MG63 (cell line): Measurements from ENCODE around the gene HOXA2. TPM values are rescaled to one million over a fixed set of nuclear protein-coding genes. Genes with fewer than 3 reads are reported as not detected.
A peak's percentile ranks its signal among the peaks of the same experiment; 100 is the strongest.

Source experiments
- DNase-seq: peaks from one replicate; pipeline ENCODE4 v3.0.0-alpha.2; 2020
- H3K27me3 ChIP-seq: fragments of 250-450 bp; sonication (Bioruptor Pico); 2 replicates; pipeline ENCODE4 v1.5.1; 2020; ENCODE audit warnings: mild to moderate bottlenecking, moderate library complexity
- H3K36me3 ChIP-seq: fragments of 250-450 bp; sonication (Bioruptor Pico); 2 replicates; pipeline ENCODE4 v1.5.1; 2020; ENCODE audit warnings: mild to moderate bottlenecking, moderate library complexity
- H3K4me3 ChIP-seq: fragments of 250-450 bp; sonication (Bioruptor Pico); 2 replicates; pipeline ENCODE4 v1.5.1; 2020; ENCODE audit warnings: mild to moderate bottlenecking, moderate library complexity
- H3K9me3 ChIP-seq: fragments of 250-450 bp; sonication (Bioruptor Pico); 2 replicates; pipeline ENCODE4 v1.5.1; 2020; ENCODE audit warnings: mild to moderate bottlenecking, moderate library complexity
- total RNA-seq: library from RNA; depleted of rRNA; stranded (reverse); fragments of >200 nt; shearing (Covaris generic); gene quantifications from 2 replicates; pipeline ENCODE4 v1.2.3, GENCODE V29; 2014; ENCODE audit warnings: low replicate concordance

The HOXA2 gene
- total RNA-seq, 1 experiment from 2014 or later = not detected

DNA sequence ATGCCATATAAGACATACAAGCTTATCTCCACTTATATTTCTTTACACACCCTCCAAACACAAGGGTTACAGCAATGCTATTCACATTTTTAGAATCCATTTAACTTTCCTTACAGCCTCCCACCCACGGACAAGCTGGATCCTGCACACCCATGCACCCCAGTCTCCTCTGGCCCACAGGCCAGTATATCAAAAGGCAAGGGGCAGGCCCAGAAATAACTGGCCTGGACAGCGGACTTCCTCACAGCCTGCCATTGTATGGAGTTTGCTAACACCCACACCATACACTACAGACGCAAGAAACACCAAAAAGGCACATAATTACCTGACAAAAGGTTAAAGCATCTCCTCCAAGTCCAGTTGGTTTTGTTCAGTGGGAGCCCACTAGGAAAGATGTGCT is 16.1 kb upstream of the HOXA2 start:
- no peaks in the 10 kb centered on the region for H3K36me3 ChIP-seq
- no peak overlapping the region for H3K4me3 ChIP-seq
- no peaks in the 10 kb centered on the region for H3K27me3 ChIP-seq
- H3K9me3 ChIP-seq = no peaks in the 10 kb centered on the region
- no peak for DNase-seq

DNA sequence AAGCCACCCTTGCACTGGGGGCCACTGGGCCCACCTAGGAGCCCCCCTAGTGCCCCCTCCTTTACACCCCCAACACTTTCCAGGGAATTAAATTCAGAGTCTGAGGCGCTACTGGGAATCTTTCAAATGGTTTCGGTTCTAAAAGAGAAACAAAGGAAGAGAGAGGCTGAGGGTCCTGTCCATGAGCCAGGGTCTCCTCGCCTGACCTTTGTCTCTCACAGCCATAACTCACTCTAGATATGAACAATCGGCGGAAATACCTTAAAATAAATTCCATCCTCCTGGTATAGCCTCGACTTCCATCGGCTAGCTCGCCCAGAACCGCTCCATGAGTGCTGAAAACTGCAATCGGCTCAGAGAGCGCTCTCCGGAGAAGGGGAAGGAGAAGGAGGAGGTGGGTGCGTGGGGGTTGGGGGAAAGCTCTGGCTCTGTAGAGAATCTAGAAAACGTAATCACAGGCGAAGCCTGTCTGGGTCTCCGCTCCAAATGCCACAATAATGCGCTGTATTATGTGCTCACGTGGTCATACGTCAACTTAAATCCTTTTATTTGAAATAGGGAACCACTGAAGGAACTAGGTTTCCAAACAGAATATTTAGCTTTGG is 15.5 kb upstream of the HOXA2 start:
- H3K4me3 ChIP-seq = no peak overlapping the region
- no peaks in the 10 kb centered on the region for H3K9me3 ChIP-seq
- H3K36me3 ChIP-seq = no peaks in the 10 kb centered on the region
- no peak for DNase-seq
- no peaks in the 10 kb centered on the region for H3K27me3 ChIP-seq

DNA sequence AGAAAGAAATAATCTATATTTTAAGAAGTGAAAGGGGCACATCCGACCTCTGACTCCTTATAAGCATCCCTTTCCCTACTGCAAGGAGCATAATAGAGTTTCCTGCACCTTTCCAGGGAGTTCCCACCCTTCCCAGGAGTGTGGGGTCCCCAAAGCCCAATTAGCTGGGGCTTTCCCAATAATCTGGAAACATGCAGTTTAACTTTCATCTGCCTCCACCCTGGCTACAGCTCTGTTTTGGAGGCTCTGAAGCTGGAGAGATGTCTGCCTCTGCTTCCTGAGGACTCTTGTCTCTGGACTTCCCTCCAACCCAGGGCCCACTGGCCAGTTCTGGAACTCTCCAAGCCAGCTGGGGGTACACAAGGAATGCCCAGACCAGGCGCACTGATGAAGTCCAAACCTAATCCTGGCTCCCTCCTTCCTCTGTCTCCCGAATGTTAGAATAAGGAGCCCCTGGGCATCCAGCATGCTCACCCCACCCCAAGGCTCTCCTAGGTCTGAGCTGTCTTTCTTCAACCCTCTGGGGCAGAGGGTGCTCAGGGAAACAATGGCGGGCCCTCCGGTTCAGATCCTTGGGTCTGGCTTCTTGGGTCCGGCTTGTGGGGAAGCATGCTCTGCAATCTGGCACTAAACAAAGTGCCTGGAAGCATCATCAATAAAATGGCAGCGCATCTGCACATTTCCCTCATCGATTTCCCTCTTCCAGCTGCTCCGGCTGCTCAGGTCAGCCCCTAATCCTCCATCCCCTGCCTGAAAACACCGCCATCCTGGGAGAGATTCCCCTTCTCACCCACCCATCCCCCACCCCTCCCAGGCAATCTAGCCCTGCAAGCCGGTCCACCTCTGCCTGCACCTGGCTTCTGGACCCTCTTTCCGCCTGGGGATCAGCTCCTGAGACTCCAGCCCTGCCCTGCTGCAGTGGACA is 14.7 kb upstream of the HOXA2 start:
- H3K36me3 ChIP-seq = no peaks in the 10 kb centered on the region
- H3K4me3 ChIP-seq = no peak overlapping the region
- no peaks in the 10 kb centered on the region for H3K27me3 ChIP-seq
- H3K9me3 ChIP-seq = no peaks in the 10 kb centered on the region
- DNase-seq = no peak

DNA sequence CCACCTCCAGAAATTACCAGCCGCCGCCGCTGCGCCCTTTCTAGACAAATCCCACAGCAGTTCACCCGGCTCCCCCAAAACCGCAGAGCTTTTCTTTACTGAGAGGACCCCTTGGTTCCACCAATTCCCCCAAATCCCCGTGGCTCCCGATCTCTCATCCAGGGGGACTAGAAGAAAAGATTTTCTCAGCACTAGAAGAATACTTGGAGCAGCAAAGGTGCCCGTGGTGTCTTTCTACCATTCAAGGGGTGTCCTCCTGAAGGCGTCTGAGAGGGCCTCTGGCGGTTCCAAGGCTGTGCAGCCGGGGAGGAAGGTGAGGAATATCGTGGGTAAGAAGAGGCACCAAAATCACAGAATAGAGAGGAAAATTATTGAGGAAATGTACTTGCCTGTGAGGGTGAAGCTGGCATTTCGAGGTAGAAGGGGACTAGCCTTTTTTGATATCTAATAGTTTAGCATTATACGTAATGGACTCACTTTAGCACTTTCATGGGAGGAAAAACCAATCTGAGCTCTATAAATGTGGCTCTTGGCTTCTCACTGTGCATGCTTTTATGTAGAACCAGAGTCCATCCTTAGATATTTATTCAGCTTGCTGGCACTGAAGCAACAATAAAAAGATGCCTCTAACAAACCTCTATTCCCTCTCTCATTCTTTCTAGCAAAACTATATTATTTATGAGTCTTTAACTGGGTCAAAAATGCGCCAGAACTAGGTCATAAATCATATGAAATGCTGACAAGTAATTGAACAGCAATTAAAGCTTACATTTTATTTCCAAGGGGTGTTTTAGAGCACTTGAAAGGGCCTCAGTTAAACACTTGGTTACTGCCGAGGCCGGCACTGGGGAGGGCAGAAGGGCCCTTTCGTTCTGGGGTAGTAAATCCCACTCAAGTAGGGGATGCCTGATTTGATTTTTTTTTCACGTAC is 13.8 kb upstream of the HOXA2 start:
- no peaks in the 10 kb centered on the region for H3K27me3 ChIP-seq
- DNase-seq = no peak
- H3K36me3 ChIP-seq = no peaks in the 10 kb centered on the region
- no peaks in the 10 kb centered on the region for H3K9me3 ChIP-seq
- no peak overlapping the region for H3K4me3 ChIP-seq

DNA sequence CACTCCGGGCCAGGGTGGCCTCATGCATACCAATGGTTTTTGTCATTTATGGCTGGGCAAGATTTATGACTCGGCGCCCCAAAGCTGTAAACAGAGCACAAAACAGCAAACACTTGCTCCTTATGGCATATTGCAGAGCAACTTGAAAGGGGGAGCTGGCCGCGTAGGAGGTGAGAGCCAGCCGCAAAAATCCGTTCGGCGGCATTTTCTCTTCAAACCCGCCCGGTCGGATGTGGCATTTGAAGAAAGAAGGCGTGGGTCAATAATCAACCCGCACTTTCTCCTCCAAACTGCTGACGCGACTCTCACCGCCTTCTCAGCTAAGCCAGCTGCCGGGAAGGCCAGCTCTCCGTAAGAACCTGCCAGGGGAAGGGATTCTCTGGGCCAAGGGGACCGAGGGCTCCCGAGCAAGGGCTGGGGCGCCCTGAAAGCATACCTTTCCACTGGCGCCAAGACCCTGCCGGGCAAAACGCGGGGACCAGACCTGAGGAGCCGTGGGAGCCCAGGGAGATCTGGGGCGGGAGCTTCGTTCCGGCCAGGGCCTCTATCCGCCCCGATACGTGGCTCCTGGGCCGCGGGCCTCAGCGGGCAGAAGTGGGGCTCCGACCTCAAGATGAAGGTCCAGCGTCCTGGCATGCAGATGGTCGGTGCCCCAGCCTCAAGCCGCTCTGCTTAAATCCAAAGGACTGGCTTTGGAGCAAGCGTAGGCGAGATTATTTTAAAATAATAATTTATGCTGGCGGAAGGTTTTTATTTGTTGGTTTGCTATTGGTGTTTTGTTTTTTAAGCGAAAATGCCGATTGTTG is 12.9 kb upstream of the HOXA2 start:
- H3K4me3 ChIP-seq = no peak overlapping the region
- no peaks in the 10 kb centered on the region for H3K36me3 ChIP-seq
- DNase-seq = no peak
- no peaks in the 10 kb centered on the region for H3K27me3 ChIP-seq
- H3K9me3 ChIP-seq = no peaks in the 10 kb centered on the region

DNA sequence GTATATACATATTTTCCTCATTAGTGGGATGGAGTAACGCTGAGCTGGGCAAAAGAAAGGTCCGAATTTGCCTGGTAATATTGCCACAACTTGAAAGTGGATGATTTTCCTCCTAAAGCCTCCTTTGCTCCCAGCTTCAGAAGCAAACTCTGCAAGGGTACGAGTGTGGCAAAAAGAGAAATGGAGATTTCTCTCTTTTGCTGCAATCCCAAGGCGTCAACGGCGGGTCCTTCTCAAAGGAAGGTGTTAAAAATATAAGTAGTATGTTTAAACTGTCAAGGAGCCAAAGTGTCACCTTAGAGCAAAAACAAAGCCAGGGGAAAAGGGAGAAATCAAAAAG is 12.4 kb upstream of the HOXA2 start:
- H3K9me3 ChIP-seq = no peaks in the 10 kb centered on the region
- H3K27me3 ChIP-seq = no peaks in the 10 kb centered on the region
- no peak for DNase-seq
- no peaks in the 10 kb centered on the region for H3K36me3 ChIP-seq
- no peak overlapping the region for H3K4me3 ChIP-seq

DNA sequence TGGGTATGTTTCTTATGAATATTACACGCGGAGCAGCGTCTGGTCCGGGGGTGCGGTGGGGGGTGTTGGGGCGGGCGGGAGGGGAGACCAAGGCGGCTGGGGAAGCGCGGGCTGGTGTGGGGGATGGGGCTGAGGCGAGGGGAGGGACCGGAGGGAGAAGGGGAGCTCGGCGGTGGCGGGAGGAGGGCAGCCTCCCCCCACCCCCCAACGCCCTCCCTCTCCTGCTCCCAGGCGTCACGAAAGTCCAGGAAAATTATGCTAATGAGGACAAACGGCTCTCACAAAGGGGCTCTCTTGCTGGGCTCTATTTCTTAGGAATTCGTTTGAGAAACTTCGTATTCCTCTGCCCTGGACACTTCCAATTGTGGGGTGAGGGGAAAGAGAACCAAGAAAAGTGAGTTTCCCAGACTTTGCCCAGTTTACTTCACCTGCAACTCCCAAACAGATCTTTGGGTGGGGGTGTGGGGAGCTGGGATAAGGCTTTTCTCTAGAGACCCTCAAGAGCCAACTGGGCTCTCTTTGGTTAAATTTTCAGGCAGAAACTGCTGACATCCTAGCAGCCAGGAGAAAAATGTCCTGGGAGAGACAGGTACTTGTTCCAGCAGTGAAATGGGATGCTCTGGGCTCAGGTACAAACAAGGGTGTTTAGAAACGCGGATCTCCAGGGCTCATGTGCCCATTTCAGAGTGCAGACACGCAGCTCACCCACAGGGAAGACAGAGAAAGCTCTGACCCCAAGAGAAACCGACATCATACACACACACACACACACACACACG is 11.7 kb upstream of the HOXA2 start:
- H3K27me3 ChIP-seq = no peaks in the 10 kb centered on the region
- no peaks in the 10 kb centered on the region for H3K36me3 ChIP-seq
- H3K9me3 ChIP-seq = no peaks in the 10 kb centered on the region
- DNase-seq = no peak
- H3K4me3 ChIP-seq = no peak overlapping the region

DNA sequence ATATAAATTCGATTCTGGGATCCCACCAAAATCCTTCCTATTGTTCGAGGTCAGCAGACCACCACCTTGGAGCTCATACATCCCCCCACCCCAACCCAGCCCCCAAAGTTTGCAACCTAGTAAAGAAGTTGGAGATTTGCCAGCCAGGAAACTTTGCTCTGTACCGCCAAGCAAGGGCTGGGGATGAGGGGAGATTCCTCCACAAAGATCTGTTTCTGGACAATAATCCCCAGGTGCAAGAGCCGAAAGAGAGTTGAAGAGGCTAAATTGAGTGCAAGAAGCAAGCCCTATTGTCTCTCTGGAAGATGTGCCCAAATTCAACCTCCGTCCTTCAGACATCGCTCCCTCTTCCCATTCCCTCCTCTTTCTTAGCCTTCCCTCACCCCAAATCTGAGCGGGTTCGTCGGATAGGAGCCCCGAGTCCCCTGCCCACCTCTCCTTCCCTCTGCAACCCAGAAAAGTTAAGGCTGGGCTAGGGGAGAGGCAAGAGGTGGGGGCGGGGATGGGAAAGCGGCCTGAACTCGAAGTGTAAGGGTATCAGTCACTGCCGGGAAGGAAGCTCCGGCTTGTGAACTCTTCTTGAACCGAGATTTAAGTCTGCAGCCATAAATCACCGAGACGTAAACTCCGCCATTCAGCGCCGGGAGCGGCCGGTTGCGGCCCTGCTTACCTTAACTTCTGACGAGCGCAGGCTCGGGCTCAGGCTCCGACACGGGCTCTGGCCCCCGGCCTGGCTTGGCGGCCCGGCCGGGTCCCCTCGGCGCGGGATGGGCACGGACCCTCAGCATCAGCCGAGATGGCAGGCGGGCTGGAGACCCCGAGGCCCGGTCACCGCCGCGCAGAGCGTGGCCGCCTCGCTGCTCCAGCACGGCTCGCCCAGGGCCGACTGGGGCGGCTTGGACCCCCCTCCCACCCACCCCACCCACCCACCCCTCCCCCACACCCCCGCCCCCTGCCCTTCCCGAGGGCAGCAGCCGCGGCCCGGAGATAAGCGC is 10.8 kb upstream of the HOXA2 start:
- no peak for DNase-seq
- no peaks in the 10 kb centered on the region for H3K9me3 ChIP-seq
- no peaks in the 10 kb centered on the region for H3K36me3 ChIP-seq
- H3K27me3 ChIP-seq = no peaks in the 10 kb centered on the region
- H3K4me3 ChIP-seq = no peak overlapping the region

DNA sequence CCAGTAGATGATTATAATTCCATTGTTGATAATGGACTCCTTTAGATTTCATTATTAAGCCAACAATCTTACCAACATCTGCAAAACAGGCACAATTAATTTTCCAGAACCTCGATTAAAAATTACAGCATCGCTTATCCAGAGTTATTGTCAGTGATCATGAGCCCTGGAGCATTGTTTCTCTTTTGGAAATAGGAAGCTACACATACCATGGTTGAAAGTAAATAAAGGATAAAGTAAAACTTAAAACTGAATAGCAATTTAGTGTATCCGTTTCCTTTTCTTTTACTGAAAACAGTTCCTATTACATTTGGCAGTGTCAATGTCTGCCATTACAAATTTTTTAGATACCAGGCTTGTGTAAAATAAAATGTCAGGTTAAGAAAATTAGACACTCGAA is 9.9 kb upstream of the HOXA2 start:
- H3K9me3 ChIP-seq = no peaks in the 10 kb centered on the region
- H3K36me3 ChIP-seq = no peaks in the 10 kb centered on the region
- no peak overlapping the region for H3K4me3 ChIP-seq
- H3K27me3 ChIP-seq = no peaks in the 10 kb centered on the region
- no peak for DNase-seq

DNA sequence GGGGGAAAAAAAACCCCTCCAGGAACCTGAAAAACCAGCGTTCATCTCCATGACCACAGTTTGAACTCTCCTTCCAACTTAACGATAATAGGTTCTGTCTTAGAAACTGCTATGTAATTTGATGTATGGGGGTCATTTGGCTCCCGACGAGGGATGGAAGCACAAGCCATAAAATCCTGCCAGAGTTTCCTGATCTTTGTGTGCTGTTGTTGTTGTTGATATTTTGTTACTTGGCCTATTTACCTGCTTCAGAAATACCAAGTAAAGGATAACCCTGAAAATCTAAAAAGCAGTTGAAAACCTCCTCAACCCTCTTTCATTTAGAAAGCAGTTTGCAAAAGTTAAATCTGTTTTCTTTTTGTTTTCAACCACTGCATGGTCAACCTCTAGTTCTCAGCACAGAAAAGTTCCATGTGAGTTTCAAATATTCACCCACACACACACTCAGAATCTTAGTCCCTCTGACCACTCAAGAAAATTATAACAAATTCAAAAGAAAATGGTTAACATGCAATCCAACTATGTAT is 9.3 kb upstream of the HOXA2 start:
- no peaks in the 10 kb centered on the region for H3K36me3 ChIP-seq
- H3K27me3 ChIP-seq = no peaks in the 10 kb centered on the region
- H3K9me3 ChIP-seq = no peaks in the 10 kb centered on the region
- H3K4me3 ChIP-seq = no peak overlapping the region
- DNase-seq = no peak

DNA sequence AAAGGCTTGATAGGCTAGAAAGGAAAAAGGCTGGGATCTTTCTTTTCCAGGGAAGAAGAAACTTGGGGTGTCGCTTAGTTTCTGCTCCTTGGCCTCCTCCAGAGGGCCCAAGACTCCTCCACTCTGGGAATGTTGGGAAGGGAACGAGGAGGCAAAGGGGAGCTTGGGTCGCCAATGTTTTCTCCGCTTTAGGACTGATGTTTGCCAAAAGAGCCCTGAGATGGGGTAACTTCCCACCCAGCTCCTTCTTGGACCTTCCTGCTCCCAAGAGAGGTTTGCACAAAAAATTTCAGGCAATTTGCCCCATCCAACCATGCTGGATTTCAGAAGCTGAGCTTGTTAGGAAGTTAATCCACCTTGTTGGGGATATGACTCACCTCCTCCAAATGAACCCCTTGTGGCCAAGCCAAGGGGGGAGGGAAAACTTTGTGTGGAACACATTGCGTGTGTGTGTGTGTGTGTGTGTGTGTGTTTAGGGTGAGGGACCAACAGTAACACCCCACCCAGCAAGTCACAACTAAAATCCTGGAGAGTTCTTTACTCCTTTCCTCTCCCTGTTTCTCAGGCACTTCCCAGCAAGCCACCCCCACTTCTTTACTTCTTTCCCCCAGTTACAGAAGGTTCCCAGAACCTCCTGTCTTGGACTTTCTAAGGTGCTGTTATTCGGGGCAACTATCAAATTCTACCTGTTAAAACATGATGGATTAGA is 8.7 kb upstream of the HOXA2 start:
- H3K9me3 ChIP-seq = no peaks in the 10 kb centered on the region
- peak; percentile 33 for DNase-seq
- no peak overlapping the region for H3K4me3 ChIP-seq
- H3K27me3 ChIP-seq = no peaks in the 10 kb centered on the region
- H3K36me3 ChIP-seq = no peaks in the 10 kb centered on the region

DNA sequence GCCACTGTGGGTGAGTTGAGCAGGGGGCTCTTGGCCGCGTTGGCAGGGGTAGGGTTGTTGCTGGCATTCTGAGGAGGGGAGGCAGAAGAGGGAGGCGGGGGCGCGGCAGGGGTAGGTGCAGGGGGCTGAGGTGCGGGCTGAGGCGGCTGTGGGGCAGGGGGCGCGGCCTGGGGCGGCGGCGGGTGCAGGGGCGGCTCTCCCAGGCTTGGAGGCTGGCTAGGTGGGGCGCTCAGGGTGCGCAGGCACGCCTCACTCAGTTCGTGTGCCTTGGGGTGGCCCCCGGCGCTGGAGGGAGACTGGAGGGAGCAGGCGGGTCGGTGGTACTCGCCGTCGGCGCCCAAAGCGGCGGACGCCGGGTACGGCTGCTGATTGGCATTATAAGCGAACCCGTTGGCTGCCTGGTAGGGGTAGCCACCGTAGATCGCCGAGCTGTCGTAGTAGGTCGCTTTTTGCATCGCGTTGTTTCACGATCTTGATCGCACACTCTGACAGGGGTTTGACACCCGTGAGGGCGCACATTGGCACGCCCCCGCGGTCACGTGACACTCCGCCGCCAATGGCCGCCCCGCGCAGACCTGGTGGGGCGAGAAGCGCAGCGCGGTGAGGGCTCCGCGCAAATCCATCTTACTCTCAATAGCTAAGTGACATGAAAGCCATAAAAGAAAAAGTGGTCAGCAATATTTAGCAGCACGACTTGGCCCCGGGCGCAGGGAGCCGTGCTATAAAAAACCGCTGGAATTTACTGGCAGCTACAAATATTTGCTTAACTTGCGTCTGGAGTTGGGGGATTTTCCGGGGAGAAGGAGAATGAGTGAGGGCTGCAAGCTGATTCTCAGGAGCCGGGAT is 7.9 kb upstream of the HOXA2 start:
- no peaks in the 10 kb centered on the region for H3K36me3 ChIP-seq
- no peaks in the 10 kb centered on the region for H3K9me3 ChIP-seq

DNA sequence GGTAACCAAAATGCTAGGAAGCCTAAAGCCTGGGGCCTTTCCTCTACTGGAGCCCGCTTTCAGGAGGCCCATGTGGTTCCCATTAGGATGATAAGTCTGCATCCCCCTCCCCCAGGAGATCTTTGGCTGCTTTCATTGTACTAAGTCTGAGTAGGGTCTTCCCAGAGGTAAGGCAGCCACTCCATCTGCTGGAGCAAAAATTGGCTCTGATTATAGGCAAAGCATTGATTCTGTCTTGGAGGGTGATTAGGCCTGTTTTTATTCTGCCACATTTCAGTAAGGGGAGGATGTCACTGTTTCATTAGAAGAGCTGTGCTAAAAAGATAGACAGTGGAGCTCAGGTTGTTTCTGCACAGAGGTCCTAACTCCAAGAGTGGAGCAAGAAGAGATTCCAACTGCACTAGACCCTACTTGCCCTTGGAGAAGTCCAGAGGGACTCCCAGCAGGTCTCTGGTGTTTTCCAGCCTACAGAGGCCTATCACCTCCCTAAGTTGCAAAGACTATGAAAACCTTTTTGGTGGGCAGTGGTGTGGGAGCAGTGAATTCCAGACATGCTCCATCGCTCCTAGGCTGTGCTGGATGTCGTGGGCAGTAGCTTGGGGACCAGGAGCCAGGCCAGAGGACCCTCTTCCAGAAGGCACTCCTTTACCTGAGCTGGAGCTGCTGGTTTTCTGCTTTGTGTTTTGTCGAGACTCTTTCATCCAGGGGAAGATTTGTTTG is 7.1 kb upstream of the HOXA2 start:
- Histone ChIP-seq H3K4me3 (no peak overlapping the region), H3K27me3 (no peaks in the 10 kb centered on the region), H3K9me3 (no peaks in the 10 kb centered on the region), H3K36me3 (no peaks in the 10 kb centered on the region)
- DNase-seq = no peak

More for the DNA sequence above, 7.9 kb upstream of the HOXA2 start:
- DNase-seq = peak; percentile 43
- H3K27me3 ChIP-seq = no peaks in the 10 kb centered on the region
- H3K4me3 ChIP-seq = no peak overlapping the region
